Sciatic nerve (tissue), 2 donors: ENCODE data around the gene ZNF536. TPM values are rescaled to one million over a fixed set of nuclear protein-coding genes. Genes with fewer than 3 reads are reported as not detected.
"Not testable (repeated sequence)": the region's sequence is repeated elsewhere in the genome, so short reads cannot be mapped to it uniquely, and the experiment has no call there.

ENCODE experiments used
- ATAC-seq: fragments of 200-7000 bp; cut with Tn5 transposase; one replicate; pipeline ENCODE4 v1.9.1; 2020; ENCODE audit warnings: mild to moderate bottlenecking, moderate library complexity
- DNase-seq: peaks from one replicate; pipeline ENCODE4 v3.0.0-alpha.2; 2020; ENCODE audit warnings: low spot score
- intact Hi-C: fragments of 100-400 bp; cut with DNase I; formaldehyde crosslinking; loops from one replicate; pipeline ENCODE4 v1.14.2; 2022
- total RNA-seq: library from RNA; stranded (reverse); fragmentation: NEBNext Ultra II Directional; extraction: Animal tissue kit (Norgen Biotek cat#: 25700); gene quantifications from one replicate; pipeline ENCODE4 v1.2.1, GENCODE V29; 2021
- donor health status: DM: no; HTN: no; CAD: no.
- donor health status: DM: no; HTN: no; CAD: no.

ZNF536 gene
- total RNA-seq, 1 donor from 2014 or later, result 43.2 TPM

GRCh38 chr19:30492586-30493270 is 120.5 kb downstream of the ZNF536 start:
- intact Hi-C loops, result no loop called here
- DNase-seq (no peak), ATAC-seq (no peak)

- DNase-seq (no peak), ATAC-seq (no peak)
- intact Hi-C loops, result no loop called here
Observed at GRCh38 chr19:30497034-30497433, 124.8 kb downstream of the ZNF536 start.

DNA sequence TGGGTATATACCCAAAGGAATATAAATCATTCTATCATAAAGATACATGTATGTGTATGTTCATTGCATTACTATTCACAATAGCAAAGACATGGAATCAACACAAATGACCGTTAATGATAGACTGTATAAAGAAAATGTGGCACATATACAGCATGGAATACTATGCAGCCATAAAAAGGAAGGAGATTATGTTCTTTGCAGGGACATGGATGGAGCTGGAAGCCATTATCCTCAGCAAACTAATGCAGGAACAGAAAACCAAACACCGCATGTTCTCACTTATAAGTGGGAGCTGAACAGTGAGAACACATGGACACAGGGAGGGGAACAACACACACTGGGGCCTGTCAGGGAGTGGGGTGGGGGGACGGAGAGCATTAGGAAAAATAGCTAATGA is 125.9 kb downstream of the ZNF536 start:
- ATAC-seq, DNase-seq, intact Hi-C loops: not testable (repeated sequence)

DNA sequence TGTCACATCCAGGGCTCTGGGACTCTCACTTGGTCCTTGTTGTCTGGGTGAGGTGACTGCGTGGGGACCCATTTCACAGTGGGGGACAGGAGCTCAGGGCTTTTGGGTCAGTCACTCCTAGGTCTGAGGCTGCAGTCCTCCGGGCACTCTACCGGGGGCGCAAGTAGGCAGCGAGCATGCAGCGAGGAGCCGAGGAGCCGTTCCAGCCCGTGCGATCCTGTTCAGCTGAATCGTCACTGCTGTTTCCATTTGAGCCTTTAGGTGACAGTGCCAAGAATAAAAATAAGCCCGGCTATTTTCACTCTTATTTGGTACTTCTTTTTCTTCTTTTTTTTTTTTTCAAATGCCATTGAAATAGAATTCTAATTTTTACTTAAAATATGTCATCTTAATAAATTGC is 126.5 kb downstream of the ZNF536 start:
- ATAC-seq (no peak), DNase-seq (no peak)
- intact Hi-C loops, result no loop called here

DNA sequence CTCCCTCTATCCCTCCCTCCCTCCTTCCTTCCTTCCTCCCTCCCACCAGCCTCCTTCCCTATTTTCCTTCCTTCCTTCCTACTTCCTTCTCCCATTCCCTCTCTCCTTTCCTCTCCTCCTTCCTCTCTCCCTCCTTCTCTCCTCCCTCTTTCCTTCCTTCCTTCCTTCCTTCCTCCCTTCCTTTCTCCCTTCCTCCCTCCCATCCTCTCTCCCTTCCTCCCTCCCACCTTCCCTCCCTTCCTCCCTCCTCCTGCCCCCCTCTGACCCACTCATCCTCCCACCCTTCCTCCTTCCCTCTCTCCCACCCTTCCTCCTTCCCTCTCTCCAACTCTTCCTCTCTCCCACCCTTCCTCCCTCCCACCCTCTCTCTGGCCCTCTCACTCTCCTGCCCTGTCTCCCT is 132.1 kb downstream of the ZNF536 start:
- ATAC-seq, result no peak
- intact Hi-C loops, result no loop called here
- DNase-seq, result no peak

DNA sequence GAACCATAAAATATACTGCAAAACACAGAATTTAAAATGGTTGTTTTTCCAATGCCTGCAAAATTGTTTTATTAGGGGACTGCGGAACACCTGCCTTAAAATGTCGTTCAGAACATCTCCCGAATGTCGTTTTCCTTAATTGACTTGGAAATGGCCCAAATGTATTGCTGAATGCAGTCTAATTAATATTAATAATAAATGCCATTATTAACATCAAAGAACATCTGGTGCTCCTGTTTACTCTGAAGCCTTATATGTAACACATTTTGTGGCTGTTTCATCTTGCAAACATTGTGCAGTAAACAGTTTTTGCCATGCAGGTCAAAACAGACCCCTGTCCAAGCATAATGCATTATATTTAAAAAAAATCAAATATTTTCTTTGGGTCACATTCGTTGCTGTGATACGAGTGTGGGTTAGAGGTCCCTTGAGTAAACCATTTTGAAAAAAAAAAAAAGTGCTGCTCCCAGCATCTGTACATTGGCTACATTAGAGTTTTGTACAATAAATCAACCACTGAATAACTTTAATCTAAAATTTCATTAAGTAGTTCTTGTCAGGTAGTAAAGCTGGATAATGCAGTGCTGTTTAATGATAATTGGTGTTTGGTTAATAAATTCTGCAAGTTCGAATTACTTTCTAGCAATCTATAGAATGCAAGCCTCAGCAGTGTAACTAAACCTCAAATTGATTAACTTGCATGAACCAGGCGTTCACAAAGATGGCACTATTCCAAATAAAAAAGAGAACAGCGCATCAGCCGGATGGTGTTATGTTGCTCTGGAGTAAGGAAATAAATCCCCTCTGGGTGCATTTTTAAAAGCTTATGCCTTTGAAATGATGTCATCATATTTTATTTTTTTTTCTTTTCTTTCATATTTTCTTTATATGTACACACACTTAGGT is 140.2 kb downstream of the ZNF536 start:
- DNase-seq (no peak), ATAC-seq (no peak)
- intact Hi-C loops, result no loop called here

DNA sequence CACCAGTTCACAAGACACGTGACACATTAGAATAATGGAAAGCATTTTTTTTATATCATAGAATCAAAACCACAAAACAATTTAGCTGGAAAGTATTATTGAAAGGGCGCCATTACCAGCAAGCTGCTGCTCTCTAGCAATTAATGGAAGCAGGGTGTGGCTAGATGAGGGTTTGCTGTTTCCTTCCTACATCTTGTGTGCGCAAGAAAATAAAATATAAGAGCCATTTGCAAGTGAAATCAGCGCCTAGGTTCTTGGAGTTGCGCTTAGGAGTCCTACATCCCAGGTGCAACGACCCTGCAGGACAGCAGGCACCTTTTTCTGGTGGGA is 140.9 kb downstream of the ZNF536 start:
- ATAC-seq (no peak), DNase-seq (no peak)
- intact Hi-C loops, result no loop called here

DNA sequence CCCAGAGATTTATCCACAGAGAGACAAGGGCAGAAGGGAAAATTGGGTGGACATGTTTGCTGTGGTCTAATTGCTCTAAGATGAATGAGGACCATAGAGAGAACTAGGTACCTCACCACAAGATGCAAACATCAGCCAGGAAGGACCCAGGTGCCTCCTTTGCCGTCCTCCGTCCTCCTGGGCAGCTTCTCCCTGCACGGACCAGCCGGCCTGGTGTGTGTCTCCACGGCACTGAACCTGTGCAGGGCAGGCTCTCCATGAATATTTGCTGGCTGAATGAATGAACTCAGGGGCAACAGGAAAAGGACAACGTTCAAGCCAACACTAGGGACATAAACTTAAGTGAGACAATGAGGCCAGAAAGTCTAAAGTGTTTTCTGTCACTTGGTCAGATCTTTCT is 143.9 kb downstream of the ZNF536 start:
- ATAC-seq (no peak), DNase-seq (peak; percentile 39)
- intact Hi-C loops, result no loop called here

GRCh38 chr19:30516531-30516930 is 144.3 kb downstream of the ZNF536 start:
- ATAC-seq (no peak), DNase-seq (peak; percentile 36)
- intact Hi-C loops, result no loop called here

DNA sequence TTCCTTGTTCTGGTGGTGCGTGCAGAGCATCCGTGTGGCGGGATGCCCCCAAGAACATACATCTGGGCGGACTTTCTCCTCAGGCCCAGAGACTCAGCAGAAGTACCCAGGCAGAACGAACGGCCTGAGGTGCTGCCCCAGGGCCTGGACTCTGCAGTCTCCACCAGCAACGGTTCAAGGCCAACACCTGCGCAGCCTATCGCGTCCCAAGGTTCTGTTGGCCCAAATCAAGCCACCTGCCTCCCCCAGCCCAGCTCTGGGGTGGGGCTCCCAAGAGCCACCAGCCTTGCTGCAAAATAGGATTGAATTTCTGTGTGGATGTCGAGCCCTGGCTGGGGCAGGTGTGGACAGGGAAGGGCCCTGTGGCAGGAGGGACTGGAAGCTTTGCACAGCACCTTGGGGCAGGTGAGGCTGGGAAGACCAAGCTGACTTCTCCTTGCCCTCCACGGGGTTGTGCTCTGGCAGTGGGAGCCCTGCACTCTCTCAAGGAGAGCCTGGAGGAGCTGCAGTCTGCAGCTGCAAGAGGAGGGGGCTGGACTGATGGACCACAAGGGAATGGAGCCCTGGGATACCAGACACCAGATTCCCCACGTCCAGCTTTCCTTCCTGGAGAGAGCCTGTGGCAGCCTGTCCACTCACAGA is 146.9 kb downstream of the ZNF536 start:
- intact Hi-C loops, result no loop called here
- ATAC-seq (no peak), DNase-seq (peak; percentile 30)

- DNase-seq (peak; percentile 22), ATAC-seq (no peak)
- intact Hi-C loops, result no loop called here
Observed at GRCh38 chr19:30519607-30520205, 147.5 kb downstream of the ZNF536 start.

GRCh38 chr19:30520735-30521479 is 148.7 kb downstream of the ZNF536 start:
- intact Hi-C loops, result no loop called here
- ATAC-seq (no peak), DNase-seq (peak; percentile 32)

DNA sequence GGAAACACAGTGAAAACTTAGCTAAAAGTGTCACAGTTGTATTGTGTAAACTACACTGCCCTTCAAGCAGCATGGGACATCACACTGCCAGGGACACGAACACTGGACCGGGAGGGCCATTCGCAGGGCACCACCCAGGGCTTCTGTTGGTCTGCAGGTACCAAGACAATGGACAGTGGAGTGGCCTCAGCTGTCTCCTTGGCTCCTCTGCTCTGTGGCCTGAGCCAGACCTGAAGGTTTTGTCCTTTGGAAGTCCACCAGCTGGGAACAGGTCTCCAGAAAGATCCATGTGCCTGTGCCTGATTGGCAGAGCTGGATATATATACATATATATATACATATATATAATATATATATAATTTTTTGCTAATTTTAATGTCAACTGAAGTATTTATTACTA is 149.8 kb downstream of the ZNF536 start:
- DNase-seq (peak; percentile 28), ATAC-seq (no peak)
- intact Hi-C loops, result no loop called here

- ATAC-seq (no peak), DNase-seq (no peak)
- intact Hi-C loops, result no loop called here
Observed at GRCh38 chr19:30522341-30522740, 150.2 kb downstream of the ZNF536 start.

- ATAC-seq (no peak), DNase-seq (peak; percentile 30)
- intact Hi-C loops, result no loop called here
Observed at GRCh38 chr19:30523791-30524190, 151.6 kb downstream of the ZNF536 start.

DNA sequence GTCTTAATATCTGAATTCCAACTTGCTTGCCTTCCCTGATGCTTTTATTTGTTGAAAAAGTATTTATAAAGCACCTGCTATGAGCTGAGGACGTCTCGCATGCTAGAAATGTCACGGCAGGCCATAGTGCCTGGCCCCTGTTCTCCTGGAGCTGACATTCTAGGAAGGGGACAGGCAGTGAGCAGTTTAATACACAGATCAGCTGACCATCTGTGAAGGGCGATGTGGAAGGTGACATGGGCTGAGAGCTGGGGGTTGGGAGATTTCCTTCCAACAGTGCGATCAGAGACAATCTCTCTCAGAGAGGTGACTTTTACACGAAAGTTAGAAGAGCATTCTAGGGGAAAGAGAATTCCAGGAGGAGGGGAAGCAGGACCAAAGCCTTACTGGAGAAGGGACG is 153.2 kb downstream of the ZNF536 start:
- DNase-seq (peak; percentile 9), ATAC-seq (no peak)
- intact Hi-C loops, result no loop called here

DNA sequence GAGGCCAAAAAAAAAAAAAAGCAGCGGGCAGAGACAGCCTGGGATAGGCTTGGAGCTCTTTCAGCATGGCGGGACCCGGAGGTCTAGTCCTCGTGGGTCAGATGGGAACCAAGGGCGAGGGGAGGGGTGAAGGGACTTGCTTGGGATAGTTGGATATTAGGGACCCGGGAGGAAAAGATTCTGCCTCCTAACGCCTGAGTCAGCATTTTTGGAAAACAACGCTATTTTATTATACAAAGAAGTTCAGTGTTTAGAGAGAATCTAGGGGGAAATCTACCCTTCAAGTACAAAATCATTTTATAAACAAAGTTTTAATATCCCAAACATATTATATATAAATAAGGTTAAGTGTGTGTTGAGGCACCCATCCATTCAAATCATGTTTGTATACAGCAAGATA is 156.7 kb downstream of the ZNF536 start:
- intact Hi-C loops, result no loop called here
- DNase-seq (peak; percentile 36), ATAC-seq (no peak)

GRCh38 chr19:30529876-30530275 is 157.7 kb downstream of the ZNF536 start:
- peak; percentile 14 for DNase-seq
- no peak for ATAC-seq

GRCh38 chr19:30530751-30531150 is 158.6 kb downstream of the ZNF536 start:
- intact Hi-C loops, result no loop called here
- ATAC-seq, result no peak

More at GRCh38 chr19:30529876-30530275, 157.7 kb downstream of the ZNF536 start:
- intact Hi-C loops, result no loop called here

More at GRCh38 chr19:30530751-30531150, 158.6 kb downstream of the ZNF536 start:
- peak; percentile 9 for DNase-seq
